GM18861 (cell line): ENCODE data around the gene MAPK8.
"Not testable (repeated sequence)": the region's sequence is repeated elsewhere in the genome, so short reads cannot be mapped to it uniquely, and the experiment has no call there.

Experiments
- ATAC-seq: cut with Tn5 transposase; IDR thresholded peaks from one replicate; pipeline ENCODE4 v1.9.1; 2021; ENCODE audit not compliant: unreplicated experiment

The MAPK8 gene

GRCh38 chr10:48414778-48415177 is 108.3 kb downstream of the MAPK8 start:
- no peak for ATAC-seq

DNA sequence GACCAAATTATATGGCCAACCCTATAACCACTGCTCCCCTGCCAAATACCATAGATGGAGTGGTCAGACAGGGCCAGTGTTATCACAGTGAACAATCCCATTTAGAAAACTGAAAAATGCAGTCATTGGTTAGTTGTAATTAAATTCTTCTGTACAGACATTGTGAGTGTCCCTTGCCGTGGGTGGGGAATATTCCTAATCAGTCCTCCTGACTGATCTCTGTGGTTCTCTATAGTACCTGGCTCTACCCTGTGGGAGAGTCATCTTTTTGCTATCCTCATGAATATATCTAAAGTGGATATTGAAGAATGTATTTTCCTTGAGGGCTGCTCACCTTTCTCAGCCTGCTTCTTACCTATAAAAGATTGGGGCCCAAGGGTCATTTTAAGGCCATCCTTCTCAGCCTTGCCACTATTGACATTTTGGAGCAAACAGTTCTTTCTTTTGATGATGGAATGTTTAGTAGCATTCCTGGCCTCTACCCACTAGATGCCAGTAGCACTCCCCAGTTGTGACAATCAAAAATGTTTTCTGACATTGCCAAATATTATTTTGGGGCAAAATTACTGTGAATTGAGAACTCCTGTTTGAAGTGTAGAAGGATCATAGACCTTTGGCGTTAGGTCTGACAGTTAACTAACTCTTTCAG is 110.2 kb downstream of the MAPK8 start:
- no peak for ATAC-seq

GRCh38 chr10:48417374-48417773 is 110.9 kb downstream of the MAPK8 start:
- ATAC-seq: no peak

DNA sequence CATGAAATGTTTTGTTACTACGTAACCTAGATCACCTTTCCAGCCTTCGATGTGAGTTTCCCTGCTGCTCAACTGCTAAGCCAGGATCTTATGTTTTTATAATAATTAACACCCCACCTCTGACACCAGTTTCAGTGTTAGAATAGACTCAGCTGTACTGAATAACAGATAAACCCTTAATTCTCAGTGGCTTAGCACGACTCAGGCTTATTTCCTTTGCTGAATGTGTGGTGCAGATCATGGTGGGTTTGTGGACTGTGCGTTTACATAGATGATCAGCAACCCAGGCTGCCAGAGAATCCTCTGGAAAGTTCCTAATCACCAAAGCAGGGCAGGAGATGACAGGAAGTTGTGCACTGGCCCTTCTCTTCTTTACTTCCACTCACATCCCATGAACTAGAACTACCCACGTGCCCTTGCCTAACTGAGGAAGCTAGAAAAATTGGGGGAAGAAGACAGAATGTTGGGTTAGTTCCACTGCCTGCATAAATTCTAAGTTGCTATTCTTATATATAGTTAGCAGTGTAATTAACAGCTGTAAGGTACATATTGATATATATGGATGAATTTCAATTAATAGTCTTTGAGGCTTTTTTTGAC is 111.8 kb downstream of the MAPK8 start:
- ATAC-seq: no peak

- ATAC-seq: no peak
These were observed 113.2 kb downstream of the MAPK8 start for GRCh38 chr10:48419714-48420113.

GRCh38 chr10:48421862-48422261 is 115.4 kb downstream of the MAPK8 start:
- not testable (repeated sequence) for ATAC-seq

DNA sequence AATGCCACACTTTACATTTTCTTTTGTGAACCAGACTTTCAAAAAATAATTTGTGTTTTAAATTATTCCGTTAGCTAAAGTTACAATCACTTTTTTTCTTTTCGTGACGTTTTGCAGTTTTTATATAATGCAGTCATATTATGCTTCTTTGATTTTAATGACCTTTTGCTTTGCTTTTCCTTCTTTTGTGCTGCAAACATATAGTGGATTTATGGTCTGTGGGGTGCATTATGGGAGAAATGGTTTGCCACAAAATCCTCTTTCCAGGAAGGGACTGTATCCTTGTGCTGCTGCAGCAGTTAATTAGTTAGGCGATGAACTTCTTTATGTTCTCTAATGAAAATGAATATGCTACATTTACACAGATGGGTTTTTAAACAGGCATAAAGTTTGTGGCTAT is 117.4 kb downstream of the MAPK8 start:
- ATAC-seq: no peak

DNA sequence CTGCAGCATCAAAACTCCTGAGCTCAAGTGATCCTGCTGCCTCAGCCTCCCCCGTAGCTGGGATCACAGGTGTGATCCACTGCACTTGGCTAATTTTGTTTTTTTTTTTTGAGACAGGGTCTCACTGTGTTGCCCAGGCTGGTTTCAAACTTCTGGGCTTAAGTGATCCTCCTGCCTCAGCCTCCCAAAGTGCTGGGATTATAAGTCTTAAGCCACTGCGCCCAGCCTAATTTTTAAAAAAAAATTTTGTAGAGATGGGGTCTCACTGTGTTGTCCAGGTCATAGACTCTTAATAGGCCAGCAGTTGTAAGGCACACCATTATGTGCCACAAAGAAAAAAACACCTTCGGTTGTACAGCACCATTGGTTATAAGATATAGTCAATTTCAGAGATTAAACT is 122.4 kb downstream of the MAPK8 start:
- no peak for ATAC-seq

DNA sequence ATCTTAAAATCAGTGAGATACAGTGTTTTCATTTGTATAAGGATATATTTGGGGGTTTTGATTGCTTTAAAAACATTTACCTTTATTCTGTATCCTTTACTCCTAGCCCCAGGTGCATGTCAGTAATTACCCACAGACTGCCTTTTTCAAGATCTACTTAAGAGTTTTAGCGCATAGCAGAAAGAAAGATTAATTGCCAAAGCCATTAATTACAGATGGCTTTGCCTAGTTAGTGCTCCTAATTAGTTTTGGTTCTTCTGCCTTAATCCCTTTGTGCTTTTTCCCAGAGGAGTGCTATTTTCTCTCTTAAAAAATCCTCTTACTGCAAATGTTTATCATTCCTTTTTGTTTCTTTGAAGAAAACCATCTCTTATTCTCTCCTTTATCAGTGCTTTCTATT is 122.8 kb downstream of the MAPK8 start:
- ATAC-seq: no peak

DNA sequence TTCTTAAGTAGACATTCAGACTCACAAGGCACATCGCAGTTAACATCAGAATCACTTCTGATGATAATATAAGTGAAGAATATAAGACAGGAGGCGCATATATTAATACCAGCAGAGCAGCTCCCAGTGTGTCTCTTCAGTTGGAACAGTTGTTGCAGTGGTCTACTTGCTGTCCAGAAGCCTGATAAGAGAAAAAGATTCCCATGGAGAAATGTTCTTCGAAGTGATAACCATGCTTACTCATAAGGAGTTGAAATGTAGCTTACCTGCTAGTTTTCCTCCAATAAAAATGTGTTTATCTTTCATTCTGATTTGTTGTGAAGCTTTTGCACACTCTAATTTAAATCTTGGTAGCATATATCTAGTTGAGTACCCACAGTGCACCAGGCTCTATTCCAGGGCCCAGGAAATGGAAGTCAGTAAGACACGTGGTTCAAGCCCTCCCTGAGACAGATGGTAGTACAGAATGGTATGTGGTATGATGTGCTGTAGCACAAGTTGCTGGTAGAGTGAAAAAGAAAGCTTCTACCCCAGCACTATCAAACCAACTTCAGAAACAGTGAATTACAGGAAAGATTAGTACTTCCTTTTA is 124.0 kb downstream of the MAPK8 start:
- ATAC-seq: no peak

GRCh38 chr10:48431871-48432270 is 125.4 kb downstream of the MAPK8 start:
- no peak for ATAC-seq

DNA sequence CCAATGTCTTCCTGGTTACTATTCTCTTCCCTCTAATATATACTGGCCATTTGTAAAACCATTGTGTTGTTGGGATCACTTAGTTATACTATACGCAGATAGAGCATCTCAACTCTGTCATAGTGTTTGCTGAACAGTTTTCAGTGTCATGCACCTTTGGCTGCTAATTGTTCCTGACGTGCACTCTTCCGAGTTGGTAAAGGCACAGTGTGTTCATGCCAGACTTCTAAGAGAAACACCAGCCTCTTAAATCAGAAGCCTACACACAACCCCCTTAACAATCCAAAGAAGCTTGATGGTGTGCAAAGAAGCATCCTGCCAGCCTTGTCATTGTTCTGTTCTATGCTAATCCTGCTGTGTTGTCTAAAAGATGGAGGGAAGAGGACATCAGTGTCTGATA is 131.1 kb downstream of the MAPK8 start:
- no peak for ATAC-seq

GRCh38 chr10:48439031-48439430 is 132.6 kb downstream of the MAPK8 start:
- no peak for ATAC-seq

- ATAC-seq: no peak
These were observed 133.1 kb downstream of the MAPK8 start for GRCh38 chr10:48439581-48440041.

DNA sequence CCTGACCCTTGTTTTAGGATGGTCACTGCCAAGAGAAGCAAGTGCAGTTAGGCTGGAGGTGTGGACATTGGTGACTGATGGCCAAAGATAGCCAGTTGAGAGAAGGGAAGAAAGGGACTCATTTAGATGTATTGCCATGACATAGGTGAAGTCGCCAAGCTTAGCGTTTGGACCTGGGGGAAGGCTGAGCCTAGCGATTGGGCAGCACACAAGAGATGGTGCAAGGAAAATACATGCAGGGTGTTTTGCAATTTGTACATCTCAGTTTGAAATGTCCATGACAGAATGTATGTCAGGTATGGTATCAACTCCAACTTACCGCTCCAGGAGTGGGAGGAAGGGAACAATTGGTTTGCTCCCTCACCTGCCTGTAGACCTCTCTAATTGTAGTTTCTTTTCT is 134.3 kb downstream of the MAPK8 start:
- ATAC-seq: no peak

GRCh38 chr10:48442090-48442808 is 135.8 kb downstream of the MAPK8 start:
- no peak for ATAC-seq

GRCh38 chr10:48442809-48443177 is 136.3 kb downstream of the MAPK8 start:
- ATAC-seq: no peak

GRCh38 chr10:48444266-48444665 is 137.8 kb downstream of the MAPK8 start:
- ATAC-seq: no peak

DNA sequence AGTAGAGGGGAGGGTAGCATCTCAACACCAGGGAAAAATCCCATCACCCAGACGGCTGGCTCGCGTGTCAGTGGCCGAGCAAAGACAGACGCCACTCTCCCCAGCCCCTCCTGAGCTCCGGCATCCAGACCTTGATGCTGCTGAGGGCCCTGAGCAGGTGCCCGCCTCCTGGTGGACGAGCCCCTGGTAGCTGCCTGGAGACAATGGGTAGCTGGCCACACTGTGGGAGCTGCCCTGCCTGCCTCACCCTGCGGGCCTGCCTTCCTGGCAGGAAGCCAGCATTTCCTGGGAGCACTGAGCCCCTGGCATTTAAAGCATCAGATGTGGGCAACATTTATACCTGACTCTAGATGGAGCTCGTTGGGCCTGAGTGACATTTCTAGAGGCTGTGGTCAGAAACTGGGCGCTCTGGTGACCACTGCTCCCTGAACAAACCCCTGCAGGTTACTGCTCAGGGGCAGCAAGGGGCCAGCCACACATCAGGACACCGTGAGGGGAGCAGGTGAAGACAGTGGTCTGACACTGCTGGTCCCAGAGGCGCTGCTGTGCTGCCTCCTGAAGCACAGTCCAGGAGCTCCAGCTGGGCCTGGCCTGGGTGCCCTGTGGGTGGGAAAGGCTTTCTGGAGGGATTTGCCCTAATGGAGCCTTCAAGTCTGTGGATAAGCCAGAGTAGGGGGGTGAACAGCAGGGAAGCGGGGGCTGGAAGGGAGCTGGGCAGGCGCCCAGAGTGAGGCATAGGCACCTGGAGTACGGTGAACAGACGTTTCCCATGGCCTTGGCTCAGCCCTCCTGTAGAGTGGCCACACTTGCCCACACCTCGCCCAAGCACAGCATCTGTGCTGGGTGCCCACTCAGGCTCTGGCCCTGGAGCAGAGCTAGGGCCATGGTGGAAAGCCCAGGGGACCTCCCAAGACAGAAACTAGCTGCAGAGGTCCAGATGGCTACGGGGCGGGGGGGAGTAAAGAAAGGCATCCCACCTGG is 138.7 kb downstream of the MAPK8 start:
- no peak for ATAC-seq

GRCh38 chr10:48445932-48446331 is 139.5 kb downstream of the MAPK8 start:
- no peak for ATAC-seq

DNA sequence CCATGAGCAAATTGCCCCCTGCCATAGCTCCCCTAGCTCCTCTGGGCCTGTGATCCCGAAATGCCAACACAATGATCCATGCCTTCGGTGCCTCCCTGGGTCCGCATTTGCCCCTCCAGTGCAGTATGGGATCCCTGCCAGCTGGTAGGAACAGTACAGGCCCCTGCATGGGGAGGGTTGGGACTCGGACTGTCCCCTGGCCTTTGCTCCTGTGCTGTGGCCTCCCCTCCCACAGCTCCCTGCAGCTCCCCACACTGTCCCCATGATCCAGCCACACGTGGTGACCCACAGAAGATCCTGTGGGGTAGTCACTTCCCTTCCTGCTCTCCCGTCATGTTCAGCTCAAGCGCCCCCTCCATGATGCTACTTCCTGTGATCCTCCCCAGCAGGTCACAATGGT is 140.3 kb downstream of the MAPK8 start:
- no peak for ATAC-seq
